PC-9 (cell line): ENCODE results near the gene PLEKHB1. TPM values are rescaled to one million over a fixed set of nuclear protein-coding genes. Genes with fewer than 3 reads are reported as not detected.

ENCODE experiments used
- BruUV-seq: library from RNA; stranded (reverse); fragments of 400-500 nt; replicated peaks from 2 replicates; lab custom pipeline; 2021; lab: Mats Ljungman, UMichigan
- CTCF ChIA-PET: fragments of 300-600 bp; sonication (Branson Sonifier 250); formaldehyde crosslinking; loops from one replicate; lab custom pipeline; 2022; ENCODE audit warnings: antibody characterized with exemption; lab: Charles Lee
- POLR2A ChIA-PET: fragments of 300-600 bp; sonication (Branson Sonifier 250); formaldehyde crosslinking; loops from one replicate; lab custom pipeline; 2022; ENCODE audit warnings: antibody characterized with exemption; ENCODE audit not compliant: unreplicated experiment; lab: Charles Lee
- DNase-seq, 2 experiments: peaks; one replicate each; pipeline versions ENCODE4 v3.0.0 to v3.0.0-alpha.2; 2015 to 2022; ENCODE audit warnings: mixed read lengths in 1 of 2
- H2AFZ ChIP-seq: fragments of 200-600 bp; sonication (generic); 2 replicates; pipeline ENCODE4 v1.8.1; 2017; ENCODE audit warnings: antibody characterized with exemption
- H3F3A ChIP-seq: fragments of 200-600 bp; sonication (generic); 2 replicates; pipeline ENCODE4 v1.8.1; 2017; ENCODE audit warnings: antibody characterized with exemption, mild to moderate bottlenecking, low read depth; ENCODE audit not compliant: insufficient read depth
- H3K27ac ChIP-seq: fragments of 200-600 bp; sonication (generic); 2 replicates; pipeline ENCODE4 v1.6.1; 2016; ENCODE audit warnings: mixed run types
- H3K27me3 ChIP-seq: fragments of 200-600 bp; sonication (generic); 2 replicates; pipeline ENCODE4 v1.6.1; 2016; ENCODE audit warnings: low read depth, mixed run types; ENCODE audit not compliant: insufficient read depth
- H3K36me3 ChIP-seq: fragments of 200-600 bp; sonication (generic); 2 replicates; pipeline ENCODE4 v1.6.1; 2016; ENCODE audit warnings: low read depth, mixed run types
- H3K4me1 ChIP-seq: fragments of 200-600 bp; sonication (generic); replicated peaks from 2 replicates; pipeline ENCODE4 v1.6.1; 2016; ENCODE audit warnings: mixed run types; ENCODE audit not compliant: insufficient read depth
- H3K4me2 ChIP-seq: fragments of 200-600 bp; sonication (generic); 2 replicates; pipeline ENCODE4 v1.6.1; 2017; ENCODE audit warnings: mixed run types
- H3K4me3 ChIP-seq: fragments of 200-600 bp; sonication (generic); 2 replicates; pipeline ENCODE4 v1.6.1; 2016; ENCODE audit warnings: mixed run types
- H3K79me2 ChIP-seq: fragments of 200-600 bp; sonication (generic); 2 replicates; pipeline ENCODE4 v1.6.1; 2017; ENCODE audit warnings: low read depth, mixed run types
- H3K9me2 ChIP-seq: fragments of 200-600 bp; sonication (generic); 2 replicates; pipeline ENCODE4 v1.8.1; 2017; ENCODE audit warnings: mild to moderate bottlenecking; ENCODE audit not compliant: insufficient read depth
- H3K9me3 ChIP-seq: fragments of 200-600 bp; sonication (generic); 2 replicates; pipeline ENCODE4 v1.8.1; 2016; ENCODE audit warnings: low read depth; ENCODE audit not compliant: insufficient read depth
- H4K20me1 ChIP-seq: fragments of 200-600 bp; sonication (generic); 2 replicates; pipeline ENCODE4 v1.8.1; 2017; ENCODE audit not compliant: insufficient read depth
- EZH2 ChIP-seq: fragments of 200-600 bp; sonication (generic); IDR thresholded peaks from 2 replicates; pipeline ENCODE4 v1.8.0; 2017; ENCODE audit warnings: antibody characterized with exemption, low read depth
- intact Hi-C: fragments of 100-400 bp; cut with micrococcal nuclease; formaldehyde crosslinking; loops from one replicate; pipeline ENCODE4 v1.10.0; 2022; ENCODE audit not compliant: unreplicated experiment
- total RNA-seq: library from RNA; stranded (reverse); gene quantifications from 2 replicates; pipeline ENCODE4 v1.2.3, GENCODE V29; 2021
- TF ChIP-seq, protein P1 (sequence below): fragments of 200-600 bp; sonication (generic); conservative IDR thresholded peaks from 2 replicates; pipeline ENCODE4 v1.6.1; 2017; ENCODE audit warnings: mixed run types, antibody characterized with exemption, mild to moderate bottlenecking, moderate library complexity

PLEKHB1 gene
- total RNA-seq, 1 experiment from 2014 or later, result 29.1 TPM

DNA sequence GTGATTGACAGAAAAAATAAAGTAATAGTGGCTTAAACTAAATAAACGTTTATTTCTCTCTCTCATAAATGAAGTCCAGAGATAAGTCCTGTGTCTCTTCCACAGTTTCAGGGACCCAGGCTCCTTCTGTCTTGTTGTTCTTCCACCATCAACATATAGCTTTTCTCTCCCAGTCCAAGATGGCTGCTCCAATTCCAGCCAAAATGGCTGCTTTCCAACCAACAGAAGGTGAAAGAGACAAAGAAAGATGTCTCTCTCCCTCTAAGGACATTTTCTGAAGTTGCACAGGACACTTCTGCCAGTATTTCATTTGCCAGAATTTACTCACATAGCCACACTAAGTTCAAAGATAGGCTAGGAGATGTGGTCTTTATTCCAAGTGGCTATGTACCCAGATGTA is 9.4 kb upstream of the PLEKHB1 start:
- ChIA-PET CTCF (no interaction called here), POLR2A (no interaction called here)
- Histone ChIP-seq H4K20me1 (no peaks in the 10 kb centered on the region), H3K4me1 (no peaks in the 10 kb centered on the region), H3K9me3 (no peaks in the 10 kb centered on the region), H3K4me3 (no peak overlapping the region), H3F3A (no peaks in the 10 kb centered on the region), H3K27ac (no peak overlapping the region), H3K36me3 (no peaks in the 10 kb centered on the region), H2AFZ (no peak overlapping the region), H3K79me2 (no peaks in the 10 kb centered on the region), H3K4me2 (no peak overlapping the region), H3K27me3 (no peaks in the 10 kb centered on the region), H3K9me2 (no peaks in the 10 kb centered on the region)
- no TSS peak for BruUV-seq
- intact Hi-C loops, result no loop called here
- no peak for DNase-seq
- TF ChIP-seq, protein P1, sequence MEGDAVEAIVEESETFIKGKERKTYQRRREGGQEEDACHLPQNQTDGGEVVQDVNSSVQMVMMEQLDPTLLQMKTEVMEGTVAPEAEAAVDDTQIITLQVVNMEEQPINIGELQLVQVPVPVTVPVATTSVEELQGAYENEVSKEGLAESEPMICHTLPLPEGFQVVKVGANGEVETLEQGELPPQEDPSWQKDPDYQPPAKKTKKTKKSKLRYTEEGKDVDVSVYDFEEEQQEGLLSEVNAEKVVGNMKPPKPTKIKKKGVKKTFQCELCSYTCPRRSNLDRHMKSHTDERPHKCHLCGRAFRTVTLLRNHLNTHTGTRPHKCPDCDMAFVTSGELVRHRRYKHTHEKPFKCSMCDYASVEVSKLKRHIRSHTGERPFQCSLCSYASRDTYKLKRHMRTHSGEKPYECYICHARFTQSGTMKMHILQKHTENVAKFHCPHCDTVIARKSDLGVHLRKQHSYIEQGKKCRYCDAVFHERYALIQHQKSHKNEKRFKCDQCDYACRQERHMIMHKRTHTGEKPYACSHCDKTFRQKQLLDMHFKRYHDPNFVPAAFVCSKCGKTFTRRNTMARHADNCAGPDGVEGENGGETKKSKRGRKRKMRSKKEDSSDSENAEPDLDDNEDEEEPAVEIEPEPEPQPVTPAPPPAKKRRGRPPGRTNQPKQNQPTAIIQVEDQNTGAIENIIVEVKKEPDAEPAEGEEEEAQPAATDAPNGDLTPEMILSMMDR, result no peak
- no peak for TF ChIP-seq EZH2

DNA sequence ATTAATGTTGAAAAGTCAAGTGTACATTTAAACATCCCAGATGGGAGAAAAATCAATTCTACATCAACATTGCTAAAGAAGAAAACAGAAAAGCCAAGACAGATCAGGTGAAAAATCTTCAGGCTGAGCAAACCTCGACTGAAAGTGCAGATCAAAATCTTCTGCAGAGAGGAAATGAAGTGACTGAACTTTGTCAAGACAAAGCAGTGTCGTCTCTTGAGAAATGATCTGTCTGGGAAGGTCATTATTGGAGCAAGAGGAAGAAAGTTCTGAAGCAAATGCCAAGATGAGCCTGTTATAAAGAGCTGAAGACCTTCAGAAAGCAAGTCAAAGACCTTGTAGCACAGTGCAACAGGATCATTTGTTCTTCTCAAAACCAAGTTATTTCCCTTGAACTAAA is 5.8 kb upstream of the PLEKHB1 start:
- H3K27me3 ChIP-seq, result no peaks in the 10 kb centered on the region
- no peaks in the 10 kb centered on the region for H3K9me3 ChIP-seq
- intact Hi-C loops, result no loop called here
- no peak for DNase-seq
- H3K4me1 ChIP-seq, result no peaks in the 10 kb centered on the region
- no peak for TF ChIP-seq EZH2
- TF ChIP-seq, protein P1, result no peak
- no peak overlapping the region for H2AFZ ChIP-seq
- no peaks in the 10 kb centered on the region for H4K20me1 ChIP-seq
- H3K79me2 ChIP-seq, result no peaks in the 10 kb centered on the region
- H3K36me3 ChIP-seq, result no peaks in the 10 kb centered on the region
- POLR2A ChIA-PET, result no interaction called here
- CTCF ChIA-PET, result interaction anchor here (0.6 to 0.7 kb wide), 3 partner anchors 11 to 259 kb away, joined by 3 to 4 read pairs (median 3); no protein-coding TSS in a partner anchor
- H3K9me2 ChIP-seq, result no peaks in the 10 kb centered on the region
- BruUV-seq, result no TSS peak
- no peaks in the 10 kb centered on the region for H3F3A ChIP-seq
- no peak overlapping the region for H3K4me3 ChIP-seq
- H3K4me2 ChIP-seq, result no peak overlapping the region
- H3K27ac ChIP-seq, result no peak overlapping the region

DNA sequence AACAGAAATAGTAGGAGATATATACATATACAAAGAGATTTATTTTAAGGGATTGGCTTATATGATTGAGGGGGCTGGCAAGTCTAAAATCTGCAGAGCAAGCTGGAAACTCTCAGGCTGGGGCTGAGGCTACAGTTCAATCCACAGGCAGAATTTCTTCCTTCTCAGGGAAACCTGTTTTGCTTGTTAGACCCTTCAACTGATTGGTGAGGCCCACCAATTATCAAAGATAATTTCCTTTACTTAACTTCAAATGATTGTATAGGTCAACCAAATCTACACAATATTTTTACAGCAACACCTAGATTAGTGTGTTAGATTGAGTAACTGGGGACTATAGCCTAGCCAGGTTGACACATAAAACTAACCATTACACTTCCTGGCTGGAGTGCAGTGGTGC is 4.7 kb upstream of the PLEKHB1 start:
- H3K27me3 ChIP-seq, result no peaks in the 10 kb centered on the region
- no peaks in the 10 kb centered on the region for H3K4me1 ChIP-seq
- BruUV-seq, result no TSS peak
- H3F3A ChIP-seq, result no peaks in the 10 kb centered on the region
- no peaks in the 10 kb centered on the region for H3K79me2 ChIP-seq
- no peak overlapping the region for H3K27ac ChIP-seq
- H3K9me3 ChIP-seq, result no peaks in the 10 kb centered on the region
- H4K20me1 ChIP-seq, result no peaks in the 10 kb centered on the region
- intact Hi-C loops, result no loop called here
- H3K36me3 ChIP-seq, result no peaks in the 10 kb centered on the region
- ChIA-PET POLR2A (no interaction called here), CTCF (no interaction called here)
- no peak for DNase-seq
- no peak overlapping the region for H2AFZ ChIP-seq
- no peak overlapping the region for H3K4me2 ChIP-seq
- TF ChIP-seq, protein P1, result no peak
- no peaks in the 10 kb centered on the region for H3K9me2 ChIP-seq
- H3K4me3 ChIP-seq, result no peak overlapping the region
